ENCODE measurements around the gene ARHGAP12.
"Not testable (repeated sequence)": the region's sequence is repeated elsewhere in the genome, so short reads cannot be mapped to it uniquely, and the experiment has no call there.

The ARHGAP12 gene

DNA sequence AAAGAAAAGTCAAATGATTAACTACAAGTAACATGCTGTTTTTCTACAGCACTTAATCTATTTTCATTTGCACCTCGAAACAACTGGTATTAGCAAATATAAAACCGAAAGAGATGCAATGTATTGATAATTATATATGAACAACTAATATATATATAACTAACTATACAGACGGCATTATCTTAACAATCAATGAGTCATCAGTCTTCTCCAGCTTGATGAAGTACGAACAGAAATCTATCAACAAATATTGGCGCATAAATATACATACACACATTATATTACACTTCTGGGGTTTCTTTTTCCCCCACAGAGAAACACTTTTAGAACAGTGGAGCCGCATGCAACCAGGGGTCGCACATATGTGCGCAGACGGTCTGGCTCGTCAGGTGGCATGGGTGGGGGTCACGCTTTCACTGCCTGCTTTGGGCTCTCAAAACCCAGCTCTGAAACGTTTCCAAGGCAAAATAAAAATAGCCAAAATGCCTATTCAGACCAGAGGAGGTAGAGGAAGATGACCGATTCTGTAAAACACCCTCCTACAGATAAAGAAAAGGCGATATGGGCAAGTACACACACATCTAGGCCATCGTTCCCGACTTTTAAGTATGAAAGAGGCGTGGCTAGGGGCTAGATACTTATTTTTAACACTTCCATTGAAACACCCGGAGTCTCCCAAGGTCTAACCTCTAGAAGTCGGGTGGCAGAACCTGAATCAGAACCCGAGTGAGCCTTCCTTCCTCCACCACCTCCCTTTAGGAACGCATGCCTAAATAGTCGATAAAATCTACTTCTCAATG, 1.7 kb downstream of the ARHGAP12 start:
- DNase-seq (ENCODE audit: low read depth in 3 of 3) = no peak

DNA sequence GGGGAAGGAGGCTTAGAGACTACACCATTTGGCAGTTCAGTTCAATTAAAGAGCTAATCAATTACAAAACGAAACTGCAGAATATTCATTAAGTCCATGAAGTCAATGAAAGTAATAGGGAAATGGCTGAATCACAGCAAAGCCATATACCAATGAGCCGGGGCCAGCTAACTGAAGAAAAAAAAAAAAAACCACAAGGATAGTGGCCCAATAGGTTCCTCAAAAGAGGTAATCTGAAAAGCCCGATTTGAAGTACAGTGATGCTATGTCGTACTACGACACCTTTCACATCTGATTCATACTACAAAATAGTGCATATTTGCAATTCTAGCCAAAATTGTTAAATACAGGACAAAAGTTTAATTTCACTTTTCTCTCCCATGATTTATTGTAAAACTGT, 2.5 kb downstream of the ARHGAP12 start:
- no peak for DNase-seq (ENCODE audit: low read depth in 3 of 3)

DNA sequence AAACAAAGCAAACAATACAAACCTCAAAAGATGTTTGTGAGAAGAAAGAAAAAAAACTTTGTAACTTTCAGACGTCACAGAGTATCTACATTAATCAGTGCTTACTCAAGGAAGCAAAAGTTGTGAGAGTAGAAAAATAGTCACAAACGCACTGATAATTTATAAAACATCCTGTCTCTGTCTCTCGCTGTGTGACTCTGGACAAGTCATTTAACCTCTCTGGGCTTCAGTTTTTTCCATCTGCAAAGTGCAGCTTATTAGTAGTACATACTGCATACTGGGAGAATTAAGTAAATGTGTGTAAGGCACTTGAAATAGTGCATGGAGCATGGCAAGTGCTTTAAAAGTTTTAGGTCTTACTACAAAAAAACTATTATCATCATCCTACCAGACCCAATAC, 3.8 kb downstream of the ARHGAP12 start:
- DNase-seq (ENCODE audit: low read depth in 3 of 3) = no peak

DNA sequence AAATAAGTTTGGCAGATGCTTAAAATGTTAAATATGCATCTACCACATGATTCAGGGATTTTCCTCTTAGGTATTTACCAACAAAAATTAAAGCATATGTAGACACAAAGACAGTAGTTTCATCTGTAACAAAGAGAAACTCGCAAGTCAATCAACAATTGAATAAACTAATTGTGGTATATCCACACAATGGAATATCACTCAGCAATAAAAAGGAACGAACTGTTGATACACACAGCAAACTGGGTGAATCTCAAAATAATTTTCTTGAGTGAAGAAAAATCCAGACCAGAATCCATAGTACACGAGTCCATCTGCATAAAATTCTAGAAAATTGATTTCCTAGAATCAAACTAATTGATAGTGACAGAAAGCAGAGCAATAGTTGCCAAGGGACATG, 5.2 kb downstream of the ARHGAP12 start:
- DNase-seq (ENCODE audit: low read depth in 3 of 3) = no peak

DNA sequence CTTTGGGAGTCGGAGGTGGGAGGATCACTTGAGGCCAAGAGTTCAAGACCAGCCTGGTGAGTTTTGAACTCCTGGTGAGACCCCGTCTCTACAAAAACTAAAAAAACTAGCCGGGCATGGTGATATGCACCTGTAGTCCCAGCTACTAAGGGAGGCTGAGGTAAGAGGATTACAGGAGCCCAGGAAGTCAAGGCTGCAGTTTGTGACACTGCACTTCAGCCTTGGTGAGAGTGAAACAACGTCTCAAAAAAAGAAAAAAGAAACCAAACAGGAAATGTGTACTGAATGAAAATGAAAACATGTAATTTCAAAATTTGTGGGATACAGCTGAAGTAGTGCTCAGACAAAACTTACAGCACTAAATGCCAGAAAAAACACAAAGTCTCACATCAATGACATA, 7.6 kb downstream of the ARHGAP12 start:
- no peak for DNase-seq (ENCODE audit: low read depth in 3 of 3)

DNA sequence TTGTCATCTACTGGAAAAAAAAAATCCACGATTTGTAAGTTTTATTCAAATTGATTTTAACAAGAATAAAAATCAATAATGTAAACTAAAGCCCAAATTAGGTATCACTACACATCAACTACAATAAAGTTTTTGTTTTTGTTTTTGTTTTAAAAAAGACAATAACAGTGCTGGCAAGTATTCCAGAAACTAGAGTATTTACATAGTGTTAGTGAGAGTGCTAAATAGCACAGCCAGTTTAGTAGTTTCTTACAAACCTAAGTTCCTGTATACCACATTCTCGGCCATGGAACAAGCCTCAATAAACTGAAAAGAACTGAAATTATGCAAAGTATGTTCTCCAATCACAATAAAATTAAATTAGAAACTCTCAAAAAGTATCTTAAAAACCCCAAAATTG, 8.1 kb downstream of the ARHGAP12 start:
- DNase-seq (ENCODE audit: low read depth in 3 of 3) = no peak

DNA sequence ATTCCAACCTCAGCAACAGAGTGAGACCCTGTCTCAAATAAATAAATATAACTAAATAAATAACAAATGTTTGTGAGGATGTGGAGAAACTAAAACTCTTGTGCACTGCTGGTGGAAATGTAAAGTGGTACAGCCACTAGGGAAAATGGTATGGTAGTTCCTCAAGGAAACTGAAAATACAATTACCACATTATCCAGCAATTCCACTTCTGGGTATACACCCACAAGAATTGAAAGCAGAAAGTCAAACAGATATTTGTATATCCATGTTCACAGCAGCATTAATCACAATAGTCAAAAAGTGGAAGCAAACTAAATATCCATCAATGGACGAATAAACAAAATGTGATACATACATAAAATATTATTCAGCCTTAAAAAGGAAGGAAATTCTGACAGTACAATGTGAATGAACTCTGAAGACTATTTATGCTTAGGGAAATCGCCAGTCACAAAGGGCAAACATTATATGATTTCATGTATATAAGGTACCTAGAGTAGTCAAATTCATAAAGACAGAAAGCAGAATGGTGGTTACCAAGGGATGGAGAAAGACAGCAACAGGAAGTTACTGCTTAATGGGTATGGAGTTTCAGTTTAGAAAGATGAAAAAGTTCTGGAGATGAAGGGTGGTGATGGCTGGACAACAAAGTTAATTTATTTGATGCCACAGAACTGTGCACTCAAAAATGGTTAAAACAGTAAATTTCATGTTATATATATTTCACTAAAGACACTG, 9.8 kb downstream of the ARHGAP12 start:
- DNase-seq (ENCODE audit: low read depth in 3 of 3) = no peak

DNA sequence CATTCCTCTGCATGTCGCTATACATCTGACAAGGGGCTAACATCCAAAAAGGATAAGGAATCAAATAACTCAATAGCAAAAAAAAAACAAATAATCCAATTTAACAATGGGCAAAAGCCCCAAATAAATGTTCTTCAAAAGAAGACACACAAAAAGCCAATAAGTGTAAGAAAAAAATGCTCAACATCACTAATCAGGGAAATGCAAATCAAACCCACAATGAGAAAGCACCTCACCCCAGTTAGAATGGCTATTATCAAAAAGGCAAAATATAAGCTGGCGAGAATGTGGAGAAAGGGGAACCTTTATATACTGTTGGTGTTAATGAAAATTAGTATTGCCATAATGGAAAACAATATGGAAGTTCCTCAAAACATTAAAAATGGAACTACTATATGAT, 14.3 kb downstream of the ARHGAP12 start:
- DNase-seq (ENCODE audit: low read depth in 3 of 3) = no peak

DNA sequence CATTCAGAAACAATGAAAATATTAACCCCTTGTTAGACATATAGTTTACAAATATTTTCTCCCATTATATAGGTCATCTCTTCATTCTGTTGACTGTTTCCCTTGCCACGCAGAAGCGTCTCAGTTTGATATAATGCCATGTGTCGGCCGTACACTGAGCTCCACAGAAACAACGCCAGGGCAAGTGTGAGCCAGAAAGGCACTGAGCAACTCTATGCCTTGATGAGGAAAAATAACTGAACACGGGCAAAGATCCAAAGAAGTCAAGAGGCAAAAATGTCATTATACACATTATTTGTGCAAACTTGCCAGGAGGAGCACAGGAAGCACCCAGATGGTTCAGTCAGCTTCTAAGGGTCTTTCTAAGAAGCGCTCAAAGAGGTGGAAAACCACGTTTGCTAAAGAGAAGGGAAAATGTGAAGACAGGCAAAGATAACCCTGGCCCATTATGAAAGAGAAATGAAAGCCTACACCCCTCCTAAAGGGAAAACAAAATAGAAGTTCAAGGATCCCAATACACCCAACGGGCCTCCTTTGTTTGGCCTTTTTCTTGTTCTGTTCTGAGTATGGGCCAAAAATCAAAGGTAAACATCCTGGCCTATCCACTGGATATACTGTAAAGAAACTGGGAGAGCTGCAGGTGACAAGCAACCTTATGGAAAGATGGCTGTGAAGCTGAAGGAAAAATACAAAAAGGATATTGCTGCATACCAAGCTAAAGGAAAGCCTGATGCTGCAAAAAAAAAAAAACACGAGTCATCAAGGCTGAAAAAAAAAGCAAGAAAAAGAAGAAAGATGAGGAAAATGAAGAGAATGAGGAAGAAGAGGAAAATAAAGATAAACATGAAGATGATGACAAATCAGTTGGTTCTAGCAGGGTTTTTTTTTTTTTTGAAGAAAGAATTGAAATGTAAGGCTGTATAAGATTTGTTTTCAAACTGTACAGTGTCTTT, 15.5 kb downstream of the ARHGAP12 start:
- no peak for DNase-seq (ENCODE audit: low read depth in 3 of 3)

DNA sequence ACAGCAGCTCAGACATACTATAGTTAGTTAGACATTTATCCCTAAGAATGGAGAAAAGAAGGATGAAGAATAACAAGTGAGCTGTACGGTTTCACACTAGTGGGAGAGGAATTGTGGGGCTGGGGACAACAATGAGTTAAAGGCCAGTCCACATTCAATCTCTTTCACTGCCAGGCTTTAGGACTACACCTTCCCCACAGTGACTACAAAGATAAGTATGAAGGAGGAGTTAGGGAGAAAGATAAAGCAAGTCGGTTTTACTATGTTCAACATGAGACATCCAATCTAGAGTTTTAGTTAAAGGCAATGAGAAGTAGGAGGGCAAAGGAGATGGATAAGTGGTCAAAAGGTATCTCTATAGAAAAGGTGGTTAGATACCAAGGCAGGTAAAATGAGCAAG, 16.3 kb downstream of the ARHGAP12 start:
- DNase-seq (ENCODE audit: low read depth in 3 of 3) = no peak

DNA sequence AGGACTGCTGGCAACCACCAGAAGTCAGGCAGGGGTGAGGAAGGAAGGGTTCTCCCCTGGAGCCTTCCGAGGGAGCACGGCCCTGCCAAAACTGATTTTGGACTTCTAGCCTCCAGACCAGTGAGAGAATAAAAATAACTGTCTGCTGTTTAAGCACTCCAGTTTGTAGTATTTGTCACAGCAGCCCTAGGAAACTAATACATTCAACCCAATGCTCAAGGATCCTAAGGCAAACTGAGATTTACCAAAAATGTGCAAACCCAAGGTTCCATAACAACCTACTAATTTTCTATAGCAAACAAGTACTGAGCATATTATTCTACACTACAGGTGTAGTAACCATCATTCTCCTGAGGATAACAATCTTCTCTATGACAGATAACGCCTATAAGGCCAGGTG, 18.6 kb downstream of the ARHGAP12 start:
- no peak for DNase-seq (ENCODE audit: low read depth in 3 of 3)

DNA sequence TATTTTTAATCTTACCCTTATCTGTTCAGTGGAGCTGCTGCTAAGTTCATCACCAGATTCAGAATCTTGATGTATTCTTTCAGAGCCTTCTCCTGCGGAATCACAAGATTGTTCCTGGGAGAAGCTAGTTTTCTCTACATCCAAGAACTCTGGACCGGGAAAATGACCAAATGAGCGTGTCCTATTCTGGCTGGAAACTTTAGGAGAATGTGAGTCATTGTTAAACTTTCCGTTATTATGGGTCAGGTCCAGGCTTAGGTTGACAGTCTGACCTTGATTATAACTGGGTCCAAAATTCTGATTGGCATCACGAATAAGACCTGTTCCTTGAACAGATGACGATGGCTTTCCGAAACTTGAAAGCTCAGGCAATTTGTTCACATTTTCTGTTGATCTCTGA, 20.5 kb downstream of the ARHGAP12 start:
- no peak for DNase-seq (ENCODE audit: low read depth in 3 of 3)

DNA sequence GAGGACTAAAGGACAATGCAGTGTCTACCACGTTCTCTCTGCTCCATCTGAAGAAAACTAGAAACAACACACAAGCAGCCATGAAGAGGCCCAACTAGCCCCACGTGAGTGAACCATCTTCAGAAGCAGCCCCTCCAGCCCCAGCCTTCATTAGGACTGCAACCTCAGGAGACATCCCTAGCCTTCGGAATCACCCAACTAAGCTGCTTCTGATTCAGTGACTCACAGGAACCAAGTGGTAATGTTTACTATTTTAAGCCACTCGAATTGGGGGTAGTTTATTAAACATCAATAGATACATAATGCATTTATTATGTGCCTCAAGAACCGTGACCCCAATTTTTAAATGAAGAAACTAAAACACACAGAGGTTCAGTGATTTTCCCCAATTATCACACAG, 22.6 kb downstream of the ARHGAP12 start:
- no peak for DNase-seq (ENCODE audit: low read depth in 3 of 3)

DNA sequence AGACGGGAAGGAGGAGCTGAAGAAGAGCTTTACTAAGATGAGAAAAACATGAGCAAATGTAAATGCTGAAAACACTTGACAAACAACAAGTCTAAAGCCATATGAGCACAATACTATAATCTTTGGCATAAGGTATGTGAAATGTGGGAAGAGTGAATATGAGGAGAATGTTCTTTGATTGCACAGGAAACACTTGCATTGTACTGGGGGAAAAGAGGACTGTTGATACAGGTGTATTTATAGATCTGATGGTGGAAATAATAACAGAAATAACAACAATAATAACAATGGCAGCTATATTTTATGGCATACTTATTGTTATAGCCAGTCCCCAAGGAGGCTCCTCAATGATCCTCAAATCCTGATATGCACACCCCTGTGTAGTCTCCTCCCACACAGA, 23.0 kb downstream of the ARHGAP12 start:
- DNase-seq (ENCODE audit: low read depth in 3 of 3) = no peak

DNA sequence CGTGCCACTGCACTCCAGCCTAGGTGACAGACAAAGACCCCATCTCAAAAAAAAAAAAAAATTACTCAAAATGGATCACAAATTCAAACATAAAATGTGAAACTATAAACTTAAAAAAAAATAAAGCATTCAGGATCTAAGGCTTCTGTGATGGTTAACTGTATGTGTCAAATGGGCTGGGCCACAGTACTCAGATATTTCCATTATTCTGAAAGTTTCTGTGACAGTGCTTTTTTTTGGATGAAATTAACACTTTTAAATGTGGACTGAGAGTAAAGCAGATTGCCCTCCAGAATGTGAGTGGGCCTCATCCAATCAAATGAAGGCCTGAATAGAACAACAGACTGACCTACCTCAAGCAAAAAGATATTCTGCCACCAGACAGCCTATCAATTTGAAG, 26.0 kb downstream of the ARHGAP12 start:
- no peak for DNase-seq (ENCODE audit: low read depth in 3 of 3)

DNA sequence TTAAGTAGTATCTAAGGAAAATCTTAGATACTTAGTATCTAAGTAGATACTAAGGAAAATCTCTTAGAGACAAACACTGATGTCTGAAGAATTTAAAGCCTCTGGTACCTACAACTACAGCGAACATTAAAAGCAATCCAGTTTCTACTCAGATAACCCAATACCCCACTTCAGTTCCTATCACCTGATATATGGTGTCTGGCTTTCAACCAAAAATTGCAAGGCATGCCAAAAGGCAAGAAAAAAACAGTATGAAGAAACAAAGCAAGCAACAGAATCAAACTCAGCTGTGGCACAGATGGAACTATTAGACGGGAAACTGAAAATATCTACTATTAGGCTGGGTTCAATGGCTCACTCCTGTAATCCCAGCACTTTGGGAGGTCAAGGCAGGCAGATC, 31.1 kb downstream of the ARHGAP12 start:
- DNase-seq (ENCODE audit: low read depth in 3 of 3) = no peak

DNA sequence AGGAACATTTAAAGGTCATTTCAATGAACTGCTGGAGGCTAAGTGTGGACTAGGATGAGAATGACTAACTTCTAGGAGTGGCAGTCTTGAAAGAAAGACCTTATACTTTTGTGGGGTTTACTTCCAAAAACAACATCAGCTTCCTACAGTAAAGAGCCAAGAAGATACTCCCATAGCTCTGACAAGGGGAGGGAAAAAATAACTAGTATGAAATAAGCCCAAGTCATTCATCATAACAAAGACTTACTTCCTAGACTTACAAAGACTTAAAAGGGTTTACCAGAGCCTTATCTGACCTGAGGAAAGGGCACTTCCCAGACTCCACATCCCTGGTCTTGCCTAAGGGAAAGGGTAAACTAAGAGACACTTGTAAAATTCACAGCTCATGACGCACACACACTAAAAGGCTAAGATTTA, 31.7 kb downstream of the ARHGAP12 start:
- DNase-seq (ENCODE audit: low read depth in 3 of 3) = no peak

DNA sequence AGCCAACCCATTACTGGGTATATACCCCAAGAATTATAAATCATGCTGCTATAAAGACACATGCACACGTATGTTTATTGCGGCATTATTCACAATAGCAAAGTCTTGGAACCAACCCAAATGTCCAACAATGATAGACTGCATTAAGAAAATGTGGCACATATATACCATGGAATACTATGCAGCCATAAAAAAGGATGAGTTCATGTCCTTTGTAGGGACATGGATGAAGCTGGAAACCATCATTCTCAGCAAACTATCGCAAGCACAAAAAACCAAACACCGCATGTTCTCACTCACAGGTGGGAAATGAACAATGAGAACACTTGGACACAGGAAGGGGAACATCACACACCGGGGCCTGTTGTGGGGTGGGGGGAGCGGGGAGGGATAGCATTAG, 32.9 kb downstream of the ARHGAP12 start:
- DNase-seq (ENCODE audit: low read depth in 3 of 3) = not testable (repeated sequence)

DNA sequence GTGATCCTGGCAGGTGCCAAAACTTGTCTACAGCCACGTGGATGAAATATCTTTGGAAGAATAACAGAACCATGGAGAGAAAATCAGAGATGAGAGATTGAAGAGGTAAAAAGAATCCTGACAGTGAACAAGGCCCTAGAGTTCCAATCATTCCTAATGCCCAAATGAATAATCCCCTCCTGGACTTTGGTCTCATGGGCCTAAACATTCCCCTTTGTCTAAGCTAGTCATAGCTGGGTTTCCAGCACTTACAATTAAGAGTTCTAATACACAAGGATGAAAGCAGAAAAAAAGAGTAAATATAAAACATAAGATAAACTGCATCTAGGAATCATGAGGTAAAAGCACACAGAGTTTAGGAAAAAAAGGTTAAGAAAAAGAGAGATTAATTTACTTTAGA, 40.2 kb downstream of the ARHGAP12 start:
- DNase-seq (ENCODE audit: low read depth in 3 of 3) = no peak

DNA sequence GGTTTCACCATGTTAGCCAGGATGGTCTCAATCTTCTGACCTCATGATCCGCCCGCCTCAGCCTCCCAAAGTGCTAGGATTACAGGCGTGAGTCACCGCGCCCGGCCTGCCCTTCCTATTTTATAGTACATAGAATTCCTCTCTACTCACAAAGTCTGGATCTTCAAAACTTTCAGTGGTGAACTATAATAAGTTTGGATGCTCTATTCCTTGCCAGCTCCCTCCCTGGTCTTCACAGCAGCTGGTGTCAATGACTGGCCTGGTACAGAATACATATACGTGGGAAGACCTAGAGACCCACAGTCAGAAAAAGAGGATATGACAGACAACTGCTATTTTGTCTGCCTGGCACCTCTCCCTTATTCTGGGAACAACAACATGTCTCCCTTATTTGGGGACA, 40.8 kb downstream of the ARHGAP12 start:
- DNase-seq (ENCODE audit: low read depth in 3 of 3) = no peak

DNA sequence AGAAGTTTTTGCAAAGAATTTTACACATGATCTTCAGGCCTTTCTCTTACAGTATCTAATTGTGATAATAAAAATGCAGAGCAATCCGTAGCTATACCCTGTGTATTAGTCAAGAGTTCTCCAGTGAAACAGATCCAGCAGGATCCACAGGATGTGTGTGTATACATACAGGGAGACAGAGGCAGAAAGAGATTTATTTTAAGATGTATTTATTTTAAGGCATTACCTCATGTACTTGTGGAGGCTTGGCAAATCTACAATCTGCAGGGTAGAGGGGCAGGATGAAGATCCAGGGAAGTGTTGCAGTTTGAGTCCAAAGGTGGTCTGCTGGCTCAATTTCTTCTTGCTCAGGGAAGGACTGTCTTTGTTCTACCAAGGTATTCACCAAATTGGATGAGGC, 41.7 kb downstream of the ARHGAP12 start:
- DNase-seq (ENCODE audit: low read depth in 3 of 3) = no peak

DNA sequence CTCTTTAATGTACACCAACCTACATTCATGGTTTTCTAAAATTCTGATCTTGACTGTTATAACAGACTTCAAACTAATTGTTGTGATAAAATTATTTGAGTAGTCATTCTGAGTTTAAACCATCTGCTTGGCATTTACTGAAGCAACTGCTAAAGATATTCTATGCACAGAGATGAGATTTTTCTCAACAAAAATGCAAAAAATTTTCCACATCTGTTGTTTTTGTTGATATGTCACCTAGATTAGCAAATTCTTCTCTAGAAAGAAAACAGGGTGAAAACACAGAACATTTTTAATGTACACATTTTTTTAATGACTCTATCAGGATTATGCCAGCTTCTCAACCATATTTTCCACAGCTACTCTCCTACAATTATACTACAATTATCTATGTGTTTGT, 42.7 kb downstream of the ARHGAP12 start:
- DNase-seq (ENCODE audit: low read depth in 3 of 3) = no peak
